SK-N-SH (cell line): ENCODE data around the gene LYZL2. TPM values are rescaled to one million over a fixed set of nuclear protein-coding genes. Genes with fewer than 3 reads are reported as not detected.
"Not testable (repeated sequence)": the region's sequence is repeated elsewhere in the genome, so short reads cannot be mapped to it uniquely, and the experiment has no call there.

ENCODE experiments used
- CTCF ChIA-PET: fragments of 300-600, 350-600 bp; formaldehyde crosslinking; extraction: SDS; loops from one replicate; lab custom pipeline; 2021; lab: Yijun Ruan, JAX
- POLR2A ChIA-PET: fragments of 350-600 bp; sonication (Branson Sonifier 250); formaldehyde crosslinking; extraction: SDS; loops from one replicate; lab custom pipeline; 2020; ENCODE audit warnings: antibody characterized with exemption, inconsistent platforms; lab: Yijun Ruan, JAX
- DNase-seq: peaks from one replicate; pipeline ENCODE4 v3.0.0; 2012
- H2AFZ ChIP-seq: fragments of 200-600 bp; sonication (generic); 2 replicates; pipeline ENCODE4 v1.8.1; 2016; ENCODE audit warnings: antibody characterized with exemption, mild to moderate bottlenecking, low read depth
- H3F3A ChIP-seq: fragments of 200-600 bp; sonication (generic); replicated peaks from 2 replicates; pipeline ENCODE3; 2016; ENCODE audit warnings: antibody characterized with exemption, mild to moderate bottlenecking; ENCODE audit not compliant: insufficient read depth
- H3K27ac ChIP-seq, 2 experiments: fragments of 200-500 bp in 1 of 2; fragments of 200-600 bp in 1 of 2; sonication (Bioruptor generic) in 1 of 2; sonication (generic), shearing (Covaris generic) in 1 of 2; 2 replicates each; pipeline versions ENCODE4 v1.5.1 to v1.6.1; 2014 to 2016; ENCODE audit warnings: low read depth in 2 of 2, inconsistent platforms in 1 of 2, low read length in 1 of 2, mild to moderate bottlenecking in 1 of 2, mixed read lengths in 1 of 2
- H3K27me3 ChIP-seq: fragments of 200-600 bp; sonication (generic), shearing (Covaris generic); 2 replicates; pipeline ENCODE4 v1.6.1; 2016; ENCODE audit warnings: mixed run types; ENCODE audit not compliant: insufficient read depth
- H3K36me3 ChIP-seq, 2 experiments: fragments of 200-500 bp in 1 of 2; fragments of 200-600 bp in 1 of 2; sonication (Bioruptor generic) in 1 of 2; sonication (generic) in 1 of 2; replicated peaks in 1 of 2; 2 replicates each; pipeline versions ENCODE3 to v1.5.1; 2014 to 2016; ENCODE audit warnings: low read length in 1 of 2, mild to moderate bottlenecking in 1 of 2; ENCODE audit not compliant: insufficient read depth in 2 of 2, control insufficient read depth in 1 of 2
- H3K4me1 ChIP-seq, 2 experiments: fragments of 200-500 bp in 1 of 2; fragments of 200-600 bp in 1 of 2; sonication (Bioruptor generic) in 1 of 2; sonication (generic), shearing (Covaris generic) in 1 of 2; 2 replicates each; pipeline versions ENCODE4 v1.5.1 to v1.6.1; 2014 to 2016; ENCODE audit warnings: low read depth in 1 of 2, low read length in 1 of 2, mixed run types in 1 of 2; ENCODE audit not compliant: insufficient read depth in 2 of 2, control insufficient read depth in 1 of 2
- H3K4me2 ChIP-seq: fragments of 200-600 bp; sonication (generic), shearing (Covaris generic); 2 replicates; pipeline ENCODE4 v1.6.1; 2017; ENCODE audit warnings: mixed run types
- H3K4me3 ChIP-seq, 2 experiments: fragments of 200-500 bp in 1 of 2; fragments of 200-600 bp in 1 of 2; sonication (Bioruptor generic) in 1 of 2; sonication (generic), shearing (Covaris generic) in 1 of 2; 2 replicates each; pipeline versions ENCODE4 v1.5.1 to v1.8.1; 2014 to 2016; ENCODE audit warnings: low read depth in 2 of 2, inconsistent platforms in 1 of 2, low read length in 1 of 2, mild to moderate bottlenecking in 1 of 2, mixed read lengths in 1 of 2, moderate library complexity in 1 of 2
- H3K79me2 ChIP-seq: fragments of 200-600 bp; sonication (generic); 2 replicates; pipeline ENCODE4 v1.8.1; 2017; ENCODE audit warnings: mild to moderate bottlenecking; ENCODE audit not compliant: insufficient read depth
- H3K9ac ChIP-seq: fragments of 200-600 bp; sonication (generic); 2 replicates; pipeline ENCODE4 v1.6.1; 2017; ENCODE audit warnings: mixed run types
- H3K9me2 ChIP-seq: fragments of 200-600 bp; sonication (generic); 2 replicates; pipeline ENCODE4 v1.6.1; 2017; ENCODE audit warnings: mixed run types
- H3K9me3 ChIP-seq: fragments of 200-600 bp; sonication (generic); 2 replicates; pipeline ENCODE4 v1.6.1; 2017; ENCODE audit warnings: mixed run types, mild to moderate bottlenecking, moderate library complexity
- H4K20me1 ChIP-seq: fragments of 200-600 bp; sonication (generic); 2 replicates; pipeline ENCODE4 v1.6.1; 2017; ENCODE audit warnings: mild to moderate bottlenecking, mixed run types; ENCODE audit not compliant: insufficient read depth
- CTCF ChIP-seq: fragments of 200-600 bp; sonication (generic); IDR thresholded peaks from 2 replicates; pipeline ENCODE4 v1.6.1; 2017; ENCODE audit warnings: antibody characterized with exemption, mild to moderate bottlenecking, moderate library complexity
- ELF1 ChIP-seq: IDR thresholded peaks from 2 replicates; pipeline ENCODE4 v1.4.0; 2012
- EP300 ChIP-seq, 2 experiments: IDR thresholded peaks; 2 replicates each; pipeline versions ENCODE4 v1.4.0 to v1.6.1; 2012; ENCODE audit warnings: borderline replicate concordance in 1 of 2, low read depth in 1 of 2, low read length in 1 of 2
- GABPA ChIP-seq: IDR thresholded peaks from 2 replicates; pipeline ENCODE4 v1.4.0; 2012; ENCODE audit warnings: low read depth, mild to moderate bottlenecking
- GATA2 ChIP-seq: sonication (generic); formaldehyde crosslinking; IDR thresholded peaks from 2 replicates; pipeline ENCODE4 v1.5.0; 2020; ENCODE audit warnings: mild to moderate bottlenecking, missing genetic modification reagents
- MEF2A ChIP-seq: IDR thresholded peaks from 2 replicates; pipeline ENCODE4 v1.4.0; 2012; ENCODE audit warnings: low read depth, borderline replicate concordance
- MXI1 ChIP-seq: IDR thresholded peaks from 2 replicates; pipeline ENCODE4 v1.6.1; 2012; ENCODE audit warnings: mild to moderate bottlenecking, low read depth, low read length, improper control_type of control experiment
- NFIC ChIP-seq: IDR thresholded peaks from 2 replicates; pipeline ENCODE4 v1.4.0; 2012; ENCODE audit warnings: borderline replicate concordance
- RAD21 ChIP-seq: IDR thresholded peaks from 2 replicates; pipeline ENCODE4 v1.6.1; 2012; ENCODE audit warnings: mild to moderate bottlenecking, low read length
- RCOR1 ChIP-seq: fragments of 150-350 bp; IDR thresholded peaks from 2 replicates; pipeline ENCODE4 v1.6.1; 2017; ENCODE audit warnings: antibody characterized with exemption, low read length
- REST ChIP-seq: IDR thresholded peaks from 2 replicates; pipeline ENCODE4 v1.6.1; 2012; ENCODE audit warnings: mild to moderate bottlenecking, low read depth, low read length, moderate library complexity
- SMC3 ChIP-seq: IDR thresholded peaks from 2 replicates; pipeline ENCODE4 v1.6.1; 2012; ENCODE audit warnings: low read depth, low read length, improper control_type of control experiment
- TAF1 ChIP-seq: IDR thresholded peaks from 2 replicates; pipeline ENCODE4 v1.6.1; 2012; ENCODE audit warnings: low read depth, mild to moderate bottlenecking, low read length, moderate library complexity, borderline replicate concordance
- TCF12 ChIP-seq: IDR thresholded peaks from 2 replicates; pipeline ENCODE4 v1.4.0; 2012
- TEAD4 ChIP-seq: IDR thresholded peaks from 2 replicates; pipeline ENCODE4 v1.4.0; 2012; ENCODE audit warnings: mild to moderate bottlenecking, borderline replicate concordance; ENCODE audit not compliant: insufficient read depth
- YY1 ChIP-seq: IDR thresholded peaks from 2 replicates; pipeline ENCODE4 v1.4.0; 2012; ENCODE audit warnings: low read depth, mild to moderate bottlenecking
- WGBS: methylation state at CpG from one replicate; pipeline ENCODE4 v1.1.6; 2017; ENCODE audit warnings: low lambda C conversion rate; 5-methylcytosine and 5-hydroxymethylcytosine counted together
- polyA plus RNA-seq, 3 experiments: library from polyadenylated mRNA; depleted of rRNA; stranded (reverse); fragments of >200 nt; gene quantifications; 2 replicates each; pipeline ENCODE4 v1.2.3, GENCODE V29; 2012

The LYZL2 gene
- polyA plus RNA-seq, 1 of the 3 experiments (the other 2 are of a cell fraction) = not detected

GRCh38 chr10:30651470-30652397 lies 22.2 kb upstream of the LYZL2 start:
- H3K27me3 ChIP-seq, H2AFZ ChIP-seq, POLR2A ChIA-PET, H3K79me2 ChIP-seq, H3F3A ChIP-seq, H3K4me1 ChIP-seq, H3K9me2 ChIP-seq, DNase-seq, H3K9me3 ChIP-seq, H3K36me3 ChIP-seq, H3K4me3 ChIP-seq, H3K27ac ChIP-seq, H3K4me2 ChIP-seq, H4K20me1 ChIP-seq, H3K9ac ChIP-seq: not testable (repeated sequence)
- WGBS = 72% methylated on average over 5 of the region's 10 CpGs
- peak; percentile 41; the same call in 1 of the 2 replicates for TF ChIP-seq MEF2A
- CTCF ChIA-PET = interaction anchor here (0.6 to 3.3 kb wide), 3 partner anchors 13 to 19 kb away, joined by 3 to 24 read pairs (median 4); no protein-coding TSS in a partner anchor

- no peaks in the 10 kb centered on the region for H3K79me2 ChIP-seq
- CTCF ChIA-PET = interaction anchor here (1.7 kb wide), 1 partner anchor 24 kb away, joined by 6 read pairs; no protein-coding TSS in a partner anchor
- TF ChIP-seq GATA2 (CRISPR knock-in tag) = no peak
- TF ChIP-seq ELF1 = no peak
- no peak for TF ChIP-seq REST
- no peak for TF ChIP-seq TAF1
- TF ChIP-seq CTCF = no peak
- no peak for TF ChIP-seq MXI1
- no peak for TF ChIP-seq SMC3
- no peak for TF ChIP-seq TEAD4
- TF ChIP-seq RAD21 = no peak
- no peak for TF ChIP-seq EP300 (IDR thresholded peaks at IDR 0.05; ENCODE audit: borderline replicate concordance in 1 of 2, low read depth in 1 of 2, low read length in 1 of 2)
- no peak for TF ChIP-seq GABPA
- no peak for TF ChIP-seq MEF2A
- no peak for TF ChIP-seq TCF12
- no peak for TF ChIP-seq NFIC
- TF ChIP-seq RCOR1 = no peak
- TF ChIP-seq YY1 = no peak
Measured at GRCh38 chr10:30647089-30647488, 17.5 kb upstream of the LYZL2 start.

More at GRCh38 chr10:30647089-30647488, 17.5 kb upstream of the LYZL2 start:
- Histone ChIP-seq H2AFZ (no peak overlapping the region), H3K4me2 (no peak overlapping the region), H3K4me3 (no peak overlapping the region), H3K9ac (no peak overlapping the region), H4K20me1 (no peaks in the 10 kb centered on the region), H3K9me2 (no peaks in the 10 kb centered on the region), H3K4me1 (no peaks in the 10 kb centered on the region; a peak in 2 of 4 replicates), H3K27me3 (no peaks in the 10 kb centered on the region), H3K27ac (no peak overlapping the region), H3K9me3 (no peaks in the 10 kb centered on the region), H3K36me3 (no peaks in the 10 kb centered on the region), H3F3A (no peaks in the 10 kb centered on the region)
- POLR2A ChIA-PET = no interaction called here
- no peak for DNase-seq
- 78% methylated on average over 8 of the region's 8 CpGs for WGBS
